ENCODE measurements around the gene CRYBG1.
"Not testable (repeated sequence)": the region's sequence is repeated elsewhere in the genome, so short reads cannot be mapped to it uniquely, and the experiment has no call there.

CRYBG1 gene

DNA sequence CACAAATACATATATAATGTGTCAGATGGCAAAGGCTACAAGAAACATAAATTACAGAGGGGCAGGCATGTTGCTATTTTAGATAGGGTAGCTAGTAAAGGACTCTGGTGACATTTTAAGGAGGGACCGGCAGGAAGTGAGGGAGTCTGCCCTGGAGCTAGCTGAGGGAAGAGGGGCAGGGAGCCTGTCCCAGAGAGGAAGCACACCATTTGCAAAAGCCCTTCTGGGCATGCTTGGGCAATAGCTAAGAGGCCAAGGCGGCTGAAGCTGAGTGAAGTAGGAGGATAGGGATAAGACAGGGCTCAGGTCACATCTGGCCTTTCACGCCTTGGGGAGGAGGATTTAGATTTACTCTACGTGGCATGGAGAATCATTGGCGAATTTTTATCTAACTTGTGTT is 172.5 kb downstream of the CRYBG1 start:
- DNase-seq: no peak

DNA sequence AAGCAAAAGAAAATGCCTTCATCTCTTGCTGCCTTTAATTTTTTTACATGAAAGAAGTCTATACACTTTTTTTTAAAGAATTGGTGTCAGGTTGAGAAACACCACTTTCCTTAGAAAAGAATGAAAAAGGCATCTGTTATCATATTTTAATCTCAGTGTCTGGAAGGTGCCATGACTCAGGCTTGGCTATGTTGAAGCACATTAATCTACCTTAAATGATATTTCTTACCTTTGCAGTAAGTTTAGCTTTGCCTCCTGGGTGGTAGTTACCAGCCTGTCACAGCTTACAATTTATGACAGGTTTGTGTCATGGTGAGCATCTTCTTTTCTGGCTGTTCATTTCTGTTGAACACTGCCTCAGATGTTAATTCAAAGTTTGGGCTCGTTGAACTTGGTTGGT is 173.5 kb downstream of the CRYBG1 start:
- no peak for DNase-seq

DNA sequence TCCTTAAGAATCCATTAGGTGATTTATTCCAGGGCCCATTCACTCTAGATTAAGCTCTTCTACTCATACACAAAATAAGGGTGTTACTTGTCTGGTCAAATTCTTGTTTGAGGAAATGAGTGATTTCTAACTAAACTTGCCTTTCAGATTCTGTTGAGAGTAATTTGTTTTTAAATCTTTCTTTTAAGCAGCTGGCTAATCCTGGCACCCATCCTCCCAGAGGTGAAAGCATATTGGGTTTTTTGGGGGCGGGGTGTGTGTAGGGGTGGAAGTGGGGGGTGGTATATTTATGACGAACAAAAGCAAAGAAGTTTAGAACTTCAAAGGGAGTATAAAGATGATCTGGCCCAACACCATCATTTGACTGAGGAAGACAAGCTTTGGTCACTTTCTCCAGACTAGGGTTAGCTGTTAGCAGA is 174.1 kb downstream of the CRYBG1 start:
- no peak for DNase-seq

DNA sequence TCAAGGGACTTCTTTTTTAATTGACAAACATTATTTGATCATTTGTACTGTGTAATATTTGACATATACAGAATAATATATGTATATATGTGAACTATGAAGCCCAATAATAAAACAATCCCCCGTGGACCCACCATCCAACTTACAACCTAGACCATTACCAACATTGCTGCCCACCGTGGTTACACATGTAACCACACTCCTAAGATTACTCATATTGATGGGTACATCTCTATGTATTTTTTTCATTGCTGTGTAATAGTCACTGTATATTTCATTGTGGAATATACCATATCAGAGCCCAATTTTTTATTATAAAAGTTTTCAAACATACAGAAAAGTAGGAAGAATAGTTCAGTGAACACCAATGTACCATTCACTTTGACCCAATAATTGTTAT is 174.5 kb downstream of the CRYBG1 start:
- DNase-seq: no peak

DNA sequence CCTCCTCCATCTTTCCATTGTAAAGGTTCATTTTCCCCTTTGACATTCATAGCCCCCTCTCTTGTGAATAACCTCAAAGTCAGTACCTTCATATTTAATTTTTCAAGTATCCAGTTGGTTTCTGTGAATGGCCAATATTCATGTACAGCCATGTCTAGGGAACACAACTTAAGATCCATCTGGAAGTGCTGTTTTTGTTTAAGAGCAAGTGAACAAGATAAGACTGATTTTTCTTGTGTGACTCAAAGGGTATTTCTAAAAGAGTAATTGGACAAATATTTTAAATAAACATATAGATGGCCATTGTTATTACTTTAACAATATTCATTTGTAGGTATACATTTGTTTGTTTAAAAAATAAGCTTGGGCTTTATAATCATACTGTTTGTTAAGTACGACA is 175.8 kb downstream of the CRYBG1 start:
- no peak for DNase-seq

DNA sequence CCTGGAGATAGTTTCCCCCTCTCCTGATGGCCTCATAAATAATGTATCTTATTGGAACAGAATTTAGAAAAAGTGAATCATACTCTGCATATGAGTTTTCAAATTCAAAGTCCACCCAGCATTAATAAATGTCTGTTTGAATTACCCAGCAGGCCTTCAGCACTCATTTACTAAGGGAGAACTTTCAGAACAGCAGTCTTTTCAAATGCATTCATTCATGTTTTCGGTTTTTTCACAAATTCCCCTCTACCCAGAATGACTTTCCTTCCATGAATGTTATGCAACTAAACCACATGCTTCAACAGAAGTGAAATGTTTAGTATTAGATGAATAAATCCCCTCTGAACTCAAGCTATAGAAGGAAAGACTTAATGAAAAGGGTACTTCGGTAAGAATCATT is 176.3 kb downstream of the CRYBG1 start:
- no peak for DNase-seq

DNA sequence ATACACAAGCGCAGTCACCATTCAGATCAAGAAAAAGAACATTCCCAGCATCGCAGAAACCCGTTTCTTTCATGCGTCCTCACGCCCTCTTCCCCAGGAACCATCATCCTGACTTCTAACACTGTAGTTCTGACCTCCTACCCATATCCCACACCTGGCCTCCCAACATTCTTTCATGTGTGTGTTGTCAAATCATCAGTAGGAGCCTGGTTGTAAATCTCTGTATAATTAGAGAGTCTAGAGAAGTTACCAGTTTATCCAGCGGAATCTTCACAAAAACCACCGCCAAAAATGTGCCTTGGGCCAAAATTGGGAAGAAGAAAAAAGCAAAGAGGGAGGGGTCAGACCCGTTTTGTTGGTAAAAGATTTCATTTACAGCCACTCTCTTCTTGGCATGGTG is 177.1 kb downstream of the CRYBG1 start:
- DNase-seq: no peak

DNA sequence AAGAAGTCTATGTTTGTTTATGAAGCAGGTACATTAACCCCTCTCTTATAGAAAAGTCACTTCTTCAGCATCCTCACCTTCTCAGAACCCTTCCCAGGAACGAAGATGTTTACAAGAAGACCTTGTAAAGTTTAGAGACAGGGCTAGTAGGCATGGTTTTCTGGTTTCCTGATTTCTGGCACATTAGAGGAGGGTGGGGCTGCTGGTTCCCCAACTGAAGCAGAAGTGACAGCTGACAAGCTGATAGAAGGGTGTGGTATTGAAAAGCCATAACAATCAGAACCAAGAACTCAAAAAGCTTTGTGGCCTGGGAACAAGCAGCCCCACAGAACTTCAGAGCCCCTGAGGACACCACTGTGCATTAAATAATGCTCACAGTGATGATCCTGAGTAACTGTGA is 177.6 kb downstream of the CRYBG1 start:
- no peak for DNase-seq

DNA sequence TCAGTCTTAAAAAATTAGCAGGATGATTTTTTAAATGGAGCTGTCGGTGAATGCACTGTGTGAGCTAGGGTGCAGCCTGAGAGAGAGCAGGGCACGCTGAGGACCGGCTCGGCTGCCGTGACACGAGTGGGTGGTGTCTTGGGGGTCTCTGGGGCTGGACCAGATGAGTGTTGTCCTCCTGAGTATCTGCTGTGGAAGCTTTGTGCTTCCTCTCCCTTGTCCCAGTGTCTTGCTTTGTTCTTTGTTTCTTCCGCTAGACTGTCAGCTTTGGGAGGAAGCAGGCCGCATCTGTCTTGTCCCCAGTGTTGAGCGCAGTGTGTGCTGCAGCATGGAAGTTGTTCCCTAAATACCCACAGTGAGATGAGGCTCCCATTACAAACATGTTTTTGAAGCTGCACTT is 179.4 kb downstream of the CRYBG1 start:
- no peak for DNase-seq

DNA sequence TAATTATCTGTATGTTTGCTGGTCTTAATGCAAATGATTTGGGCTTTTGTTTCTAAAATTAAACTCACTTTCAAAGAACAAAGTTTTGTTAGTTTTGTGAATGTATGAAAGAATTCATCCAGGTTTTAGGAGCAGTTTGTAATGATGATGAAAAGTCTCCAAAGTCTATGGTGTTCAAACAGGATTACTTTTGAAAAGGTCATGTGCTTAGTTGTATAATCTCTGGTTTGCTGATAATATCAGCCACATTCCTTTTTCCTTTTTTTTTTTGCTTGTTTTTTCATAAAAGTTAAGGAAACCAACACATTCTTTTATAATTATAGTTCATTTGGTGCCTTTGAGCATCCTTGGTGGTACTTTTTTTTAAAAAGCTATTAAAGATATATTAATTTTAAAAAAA is 179.9 kb downstream of the CRYBG1 start:
- DNase-seq: no peak

DNA sequence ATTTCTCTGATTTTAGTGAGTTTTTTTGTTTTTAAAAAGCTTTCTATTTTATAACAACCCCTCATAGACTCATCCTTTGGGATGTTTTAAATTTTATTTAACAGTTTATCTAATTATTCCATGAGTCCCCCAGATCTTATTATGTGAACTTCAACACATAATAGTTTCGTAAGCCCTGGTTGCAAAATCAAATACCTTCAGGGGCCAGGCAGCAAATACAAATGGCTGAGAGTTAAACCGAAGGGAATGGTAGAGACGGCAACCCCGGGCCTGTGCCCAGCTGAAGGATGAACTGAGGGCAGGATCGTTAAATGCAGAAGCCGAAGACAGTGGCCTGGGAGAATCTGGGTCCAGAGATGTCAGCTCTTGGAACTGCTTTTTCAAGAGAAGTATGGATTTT is 180.4 kb downstream of the CRYBG1 start:
- DNase-seq: no peak

DNA sequence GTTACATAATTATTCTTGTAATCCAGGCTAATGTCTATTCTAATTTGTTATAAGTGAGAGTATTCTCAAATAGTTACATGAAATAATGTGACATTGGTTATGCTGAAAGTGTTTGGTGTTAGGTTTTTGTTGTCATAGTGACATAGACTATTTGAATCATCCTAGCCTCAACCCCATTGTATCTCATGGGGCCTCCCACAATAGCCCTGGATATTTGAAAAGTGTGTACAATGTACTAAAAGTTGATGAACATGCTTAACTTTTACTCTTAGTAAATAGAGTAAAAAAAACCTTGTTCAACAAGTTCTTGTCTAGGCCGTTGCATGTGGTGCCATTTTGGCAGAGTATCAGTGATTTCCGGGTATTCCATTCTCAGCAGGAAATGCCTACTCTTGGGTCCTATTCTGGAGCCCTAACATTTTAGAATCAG is 185.8 kb downstream of the CRYBG1 start:
- DNase-seq: no peak

DNA sequence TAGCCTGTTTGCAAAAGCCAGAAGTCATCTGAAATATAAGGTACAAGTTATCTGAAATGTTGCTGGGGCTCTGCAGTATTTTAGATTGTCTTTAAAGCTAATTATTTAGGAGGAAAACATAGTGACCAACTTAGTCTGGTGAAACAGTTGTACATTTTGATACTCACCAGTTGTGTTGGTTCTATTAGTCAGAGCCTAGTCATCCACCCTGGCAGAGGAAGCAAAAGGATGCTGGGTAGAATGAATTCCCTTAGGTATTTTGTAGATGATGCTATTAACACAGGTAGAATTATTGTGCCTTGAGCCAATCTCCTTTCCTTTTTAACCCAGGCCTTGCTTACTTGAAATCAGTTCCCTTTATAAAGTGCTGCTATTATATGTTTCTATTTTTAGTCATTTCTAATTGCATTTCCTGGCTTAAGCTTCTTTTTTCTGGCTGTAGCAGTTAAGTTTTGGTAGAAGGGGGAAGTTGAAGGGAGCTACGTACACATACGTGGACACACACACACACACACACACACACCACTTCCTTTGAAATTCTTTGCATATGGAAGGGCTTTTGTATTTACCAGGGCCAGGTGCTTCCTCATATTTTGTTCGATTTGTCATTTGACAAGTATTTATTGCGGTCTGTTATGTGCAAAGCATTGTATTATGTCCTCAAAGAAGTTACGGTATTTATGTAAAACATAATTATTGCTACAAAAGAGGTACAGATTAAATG is 186.3 kb downstream of the CRYBG1 start:
- DNase-seq: no peak

DNA sequence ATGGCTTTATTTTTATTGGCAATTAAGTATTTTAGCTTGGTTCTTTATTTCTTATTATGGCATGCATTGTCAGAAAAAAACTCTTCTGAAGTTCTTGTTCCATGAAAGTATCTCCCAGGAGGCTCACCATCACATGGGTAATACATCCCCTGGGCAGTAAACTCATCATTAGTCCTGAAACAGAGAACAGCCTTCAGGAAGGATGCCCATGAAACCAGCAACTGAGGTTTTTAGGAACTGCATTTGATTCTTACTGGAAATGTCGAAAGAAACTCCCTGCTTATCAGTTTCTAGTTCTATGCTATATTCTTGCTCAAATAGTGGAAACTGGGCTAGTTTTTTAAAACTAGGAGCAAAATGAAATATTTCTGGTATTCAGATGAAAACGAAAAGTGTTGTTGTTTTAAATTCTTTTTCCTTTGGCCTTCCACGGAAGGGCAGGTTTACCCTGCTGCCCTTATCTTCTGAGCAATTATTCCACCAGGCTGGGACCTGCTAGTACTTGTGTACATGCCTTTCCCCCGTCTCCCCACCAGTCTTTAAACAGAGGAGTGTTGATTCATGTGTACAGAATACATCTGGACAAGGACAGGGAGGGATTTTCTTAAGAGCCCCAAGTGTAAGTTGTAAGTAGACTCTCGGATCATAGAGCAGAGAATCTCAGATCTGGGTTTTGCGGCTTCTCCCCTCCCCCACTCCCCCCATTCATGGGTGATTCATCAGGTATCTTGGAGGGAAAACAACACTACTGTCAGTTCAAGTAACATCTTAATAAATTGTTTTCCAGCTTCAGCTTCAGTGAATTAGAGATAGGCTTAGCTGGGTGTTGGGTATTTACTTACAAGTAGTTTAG is 187.3 kb downstream of the CRYBG1 start:
- no peak for DNase-seq

DNA sequence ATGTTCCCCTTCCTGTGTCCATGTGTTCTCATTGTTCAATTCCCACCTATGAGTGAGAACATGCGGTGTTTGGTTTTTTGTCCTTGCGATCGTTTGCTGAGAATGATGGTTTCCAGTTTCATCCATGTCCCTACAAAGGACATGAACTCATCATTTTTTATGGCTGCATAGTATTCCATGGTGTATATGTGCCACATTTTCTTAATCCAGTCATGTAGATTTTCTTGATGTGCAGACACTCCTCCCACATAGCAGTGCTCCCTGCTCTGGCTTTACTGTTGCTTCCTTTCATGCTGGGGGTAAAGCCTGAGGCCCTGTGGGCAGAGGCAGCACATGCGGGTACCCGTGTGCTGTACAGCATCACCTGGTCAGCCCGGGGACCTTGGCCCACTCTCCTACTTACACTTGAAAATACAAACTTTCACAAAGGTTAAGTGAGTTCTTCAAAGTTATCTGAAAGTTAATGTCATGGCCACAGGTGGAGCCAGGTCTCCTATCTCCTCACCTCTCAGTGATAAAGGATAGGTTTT is 188.5 kb downstream of the CRYBG1 start:
- DNase-seq: not testable (repeated sequence)

DNA sequence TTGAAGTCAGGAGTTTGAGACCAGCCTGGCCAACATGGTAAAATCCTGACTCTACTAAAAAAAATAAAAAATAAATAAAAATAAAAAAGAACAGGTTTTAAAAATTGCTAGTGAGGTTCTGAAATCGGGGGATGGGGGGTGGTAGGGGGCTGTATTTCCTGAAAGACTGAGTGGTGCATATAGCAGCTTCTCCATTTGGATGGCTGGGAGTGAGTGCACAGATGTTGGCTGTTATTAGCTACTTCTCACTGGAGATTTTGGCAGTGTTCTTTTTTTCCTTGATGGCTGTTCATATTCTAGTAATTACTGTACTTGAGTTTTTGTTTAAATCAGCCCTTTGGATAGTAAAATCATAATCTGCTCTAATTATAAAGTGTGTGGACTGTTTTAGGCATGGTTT is 189.0 kb downstream of the CRYBG1 start:
- DNase-seq: no peak

DNA sequence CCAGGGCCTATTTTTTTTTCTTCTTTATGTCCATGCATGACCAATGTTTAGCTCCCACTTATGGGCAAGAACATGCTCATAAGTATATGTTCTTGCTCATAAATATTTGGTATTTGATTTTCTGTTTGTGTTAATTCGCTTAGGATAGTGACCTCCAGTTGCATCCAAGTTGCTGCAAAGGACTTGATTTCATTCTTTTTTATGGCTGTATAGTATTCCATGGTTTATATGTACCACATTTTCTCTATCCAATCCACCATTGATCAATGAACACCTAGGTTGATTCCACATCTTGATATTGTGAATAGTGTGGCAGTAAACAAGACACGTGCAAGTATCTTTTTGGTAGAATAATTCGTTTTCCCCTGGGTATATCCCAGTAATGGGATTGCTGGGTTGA is 190.6 kb downstream of the CRYBG1 start:
- DNase-seq: no peak

DNA sequence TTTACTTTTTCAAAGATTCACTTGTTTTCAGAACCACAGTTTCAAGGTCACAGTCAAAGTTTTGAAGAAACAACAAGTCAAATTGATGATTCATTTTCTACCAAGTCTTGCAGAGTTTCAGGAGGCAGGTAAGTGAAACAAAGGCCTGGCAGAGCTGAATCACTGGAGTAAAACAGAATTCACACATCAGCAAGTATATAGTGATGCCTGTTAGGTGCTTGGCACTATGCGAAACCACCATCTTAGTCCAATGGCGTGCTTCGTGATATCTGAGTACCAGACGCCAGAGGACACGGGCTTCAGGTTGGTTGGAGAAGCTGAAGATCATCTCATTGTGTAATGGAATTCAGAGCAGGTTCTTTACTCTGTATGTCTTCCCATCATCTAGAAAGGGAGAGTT is 192.9 kb downstream of the CRYBG1 start:
- DNase-seq: no peak

DNA sequence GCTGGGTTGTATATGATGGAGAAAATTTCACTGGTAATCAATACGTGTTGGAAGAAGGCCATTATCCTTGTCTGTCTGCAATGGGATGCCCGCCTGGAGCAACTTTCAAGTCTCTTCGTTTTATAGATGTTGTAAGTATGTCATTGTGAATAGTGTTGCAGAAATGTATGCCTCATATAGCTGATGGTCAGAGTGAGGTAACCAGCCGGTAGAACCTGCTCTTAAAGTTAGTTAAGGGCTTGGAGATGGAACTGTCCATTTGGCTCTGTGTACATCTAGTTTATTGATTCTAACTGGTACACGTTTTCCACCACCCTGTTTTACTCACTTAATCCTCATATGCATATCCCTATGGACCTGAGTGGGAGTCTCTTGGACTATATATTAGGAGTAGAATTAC is 195.2 kb downstream of the CRYBG1 start:
- no peak for DNase-seq

DNA sequence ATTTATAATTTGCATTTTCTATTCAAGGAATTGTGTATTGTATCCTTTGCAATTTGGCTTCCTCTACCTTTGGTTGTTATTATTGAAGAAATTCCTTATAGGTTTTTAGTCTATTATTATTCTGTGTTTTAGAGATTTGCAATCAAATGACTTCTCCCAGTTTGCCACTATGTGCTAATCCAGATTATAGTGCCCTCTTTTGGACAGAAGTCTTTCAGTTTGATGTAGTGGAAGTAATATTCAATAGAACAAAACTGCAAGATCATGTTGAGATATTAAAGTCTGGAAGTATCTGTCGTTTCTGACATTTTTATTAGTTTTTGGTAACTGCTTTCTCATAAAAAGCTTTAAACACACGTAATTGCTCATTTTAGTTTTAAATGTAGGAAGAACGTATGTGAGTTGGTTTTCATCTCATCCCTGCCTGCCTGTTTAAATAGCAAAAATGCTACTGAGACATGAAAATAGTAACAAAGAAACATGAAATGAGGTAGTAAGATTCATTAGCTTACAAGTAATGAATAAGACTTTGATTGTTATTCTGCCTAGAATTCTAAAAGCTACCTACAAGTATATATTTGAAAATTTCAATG is 195.9 kb downstream of the CRYBG1 start:
- no peak for DNase-seq

DNA sequence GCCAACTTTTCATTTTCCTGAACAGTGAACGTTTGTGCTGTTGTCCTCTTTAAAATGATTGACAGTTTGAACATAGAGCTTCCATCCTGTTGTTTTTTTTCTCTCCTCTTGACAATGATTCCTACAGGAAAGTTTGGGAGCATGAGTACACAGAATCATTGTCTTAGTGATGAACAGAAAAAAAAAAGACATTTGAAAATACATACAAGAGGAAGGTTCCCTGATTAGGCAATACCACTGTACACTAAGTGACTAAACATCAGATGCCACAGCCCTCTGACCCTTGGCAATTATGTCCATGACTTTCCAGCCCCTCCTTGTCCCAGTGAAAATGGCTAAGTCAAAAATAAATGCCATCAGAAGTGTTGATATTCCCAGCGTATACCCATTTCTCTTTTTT is 197.3 kb downstream of the CRYBG1 start:
- DNase-seq: no peak

DNA sequence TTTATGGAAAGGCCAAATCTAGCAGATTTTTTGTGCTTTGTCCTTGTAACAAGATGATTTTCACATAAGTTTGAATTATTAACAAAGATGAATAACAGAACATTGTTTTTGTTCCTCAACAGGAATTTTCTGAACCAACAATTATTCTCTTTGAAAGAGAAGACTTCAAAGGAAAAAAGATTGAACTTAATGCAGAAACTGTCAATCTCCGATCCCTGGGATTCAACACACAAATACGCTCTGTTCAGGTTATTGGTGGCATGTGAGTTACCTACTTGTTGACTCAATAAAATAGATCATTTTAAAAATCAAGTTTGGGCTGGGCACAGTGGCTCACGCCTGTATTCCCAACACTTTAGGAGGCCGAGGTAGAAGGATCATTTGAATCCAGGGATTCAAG is 197.8 kb downstream of the CRYBG1 start:
- DNase-seq: no peak

DNA sequence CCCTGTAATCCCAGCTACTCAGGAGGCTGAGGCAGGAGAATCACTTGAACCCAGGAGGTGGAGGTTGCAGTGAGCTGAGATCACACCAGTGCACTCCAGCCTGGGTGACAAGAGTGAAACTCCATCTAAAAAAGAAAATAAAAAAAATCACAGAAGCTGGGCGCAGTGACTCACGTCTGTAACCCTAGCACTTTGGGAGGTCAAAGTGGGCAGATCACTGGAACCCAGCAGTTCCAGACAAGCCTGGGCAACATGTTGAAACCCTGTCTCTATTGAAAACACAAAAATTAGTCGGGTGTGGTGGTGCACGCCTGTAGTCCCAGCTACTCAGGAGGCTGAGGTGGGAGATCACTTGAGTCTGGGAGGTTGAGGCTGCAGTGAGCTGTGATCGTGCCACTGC is 199.1 kb downstream of the CRYBG1 start:
- not testable (repeated sequence) for DNase-seq

All from NCI-H1092 treated with DMSO at 0.1 percent for 48 hours (cell line).